Fibroblast of upper back skin (primary cell): ENCODE measurements around the gene MESP1.
"Not testable (repeated sequence)": the region's sequence is repeated elsewhere in the genome, so short reads cannot be mapped to it uniquely, and the experiment has no call there.

ENCODE experiments used
- DNase-seq: peaks from one replicate; pipeline ENCODE4 v3.0.0-alpha.2; 2013

Gene MESP1

GRCh38 chr15:89750560-89751542, at the start of gene MESP1:
Gene MESP1, minus strand, starts transcription at chr15:89751249. Its CDS starts 18 bp downstream, at chr15:89751231.
- peak; percentile 89 for DNase-seq

GRCh38 chr15:89799918-89800498, 49.0 kb upstream of the MESP1 start:
- DNase-seq: no peak

GRCh38 chr15:89799011-89799911, 48.2 kb upstream of the MESP1 start:
- no peak for DNase-seq

GRCh38 chr15:89797678-89798201, 46.7 kb upstream of the MESP1 start:
- DNase-seq: no peak

- no peak for DNase-seq
Observed at GRCh38 chr15:89795996-89796395, 44.9 kb upstream of the MESP1 start.

GRCh38 chr15:89794627-89795241, 43.7 kb upstream of the MESP1 start:
- peak; percentile 37 for DNase-seq

- DNase-seq: no peak
Observed at GRCh38 chr15:89792106-89792805, 41.2 kb upstream of the MESP1 start.

GRCh38 chr15:89790661-89791060, 39.6 kb upstream of the MESP1 start:
- DNase-seq: no peak

GRCh38 chr15:89790206-89790605, 39.2 kb upstream of the MESP1 start:
- DNase-seq: no peak

GRCh38 chr15:89788585-89788984, 37.5 kb upstream of the MESP1 start:
- not testable (repeated sequence) for DNase-seq

GRCh38 chr15:89787944-89788343, 36.9 kb upstream of the MESP1 start:
- DNase-seq: no peak

GRCh38 chr15:89785774-89786140, 34.7 kb upstream of the MESP1 start:
- peak; percentile 77 for DNase-seq

- no peak for DNase-seq
Observed at GRCh38 chr15:89785064-89785773, 34.2 kb upstream of the MESP1 start.

- no peak for DNase-seq
Observed at GRCh38 chr15:89784686-89784960, 33.6 kb upstream of the MESP1 start.

GRCh38 chr15:89783861-89784685, 33.0 kb upstream of the MESP1 start:
- DNase-seq: no peak

GRCh38 chr15:89783111-89783860, 32.2 kb upstream of the MESP1 start:
- DNase-seq: peak; percentile 46

GRCh38 chr15:89782619-89782950, 31.5 kb upstream of the MESP1 start:
- not testable (repeated sequence) for DNase-seq

GRCh38 chr15:89781891-89782618, 31.0 kb upstream of the MESP1 start:
- DNase-seq: peak; percentile 43

GRCh38 chr15:89781055-89781454, 30.0 kb upstream of the MESP1 start:
- DNase-seq: no peak
